GM21825 (cell line): ENCODE results near the gene MFAP2.
"Not testable (repeated sequence)": the region's sequence is repeated elsewhere in the genome, so short reads cannot be mapped to it uniquely, and the experiment has no call there.

ENCODE experiments used
- ATAC-seq: cut with Tn5 transposase; IDR thresholded peaks from one replicate; pipeline ENCODE4 v1.9.1; 2021; ENCODE audit warnings: mild to moderate bottlenecking, moderate library complexity; ENCODE audit not compliant: unreplicated experiment

Gene MFAP2

GRCh38 chr1:16965486-16966067, 14.8 kb downstream of the MFAP2 start:
- ATAC-seq, result no peak

GRCh38 chr1:16964169-16964568, 16.3 kb downstream of the MFAP2 start:
- ATAC-seq, result not testable (repeated sequence)

GRCh38 chr1:16961297-16962133, 18.9 kb downstream of the MFAP2 start:
- no peak for ATAC-seq

- peak; percentile 68 for ATAC-seq
These were observed 19.7 kb downstream of the MFAP2 start for GRCh38 chr1:16960560-16961296.

- ATAC-seq, result no peak
These were observed 21.9 kb downstream of the MFAP2 start for GRCh38 chr1:16958475-16958874.

GRCh38 chr1:16957731-16958130, 22.7 kb downstream of the MFAP2 start:
- no peak for ATAC-seq

GRCh38 chr1:16956775-16957174, 23.6 kb downstream of the MFAP2 start:
- no peak for ATAC-seq

GRCh38 chr1:16955186-16955585, 25.2 kb downstream of the MFAP2 start:
- no peak for ATAC-seq

- no peak for ATAC-seq
These were observed 25.8 kb downstream of the MFAP2 start for GRCh38 chr1:16954579-16954978.

GRCh38 chr1:16952376-16952775, 28.0 kb downstream of the MFAP2 start:
- not testable (repeated sequence) for ATAC-seq

- ATAC-seq, result not testable (repeated sequence)
These were observed 31.4 kb downstream of the MFAP2 start for GRCh38 chr1:16949026-16949425.

- ATAC-seq, result not testable (repeated sequence)
These were observed 32.0 kb downstream of the MFAP2 start for GRCh38 chr1:16948282-16948891.

GRCh38 chr1:16946646-16947045, 33.8 kb downstream of the MFAP2 start:
- no peak for ATAC-seq

- not testable (repeated sequence) for ATAC-seq
These were observed 34.2 kb downstream of the MFAP2 start for GRCh38 chr1:16946185-16946584.

GRCh38 chr1:16945512-16945911, 34.9 kb downstream of the MFAP2 start:
- not testable (repeated sequence) for ATAC-seq

- no peak for ATAC-seq
These were observed 36.4 kb downstream of the MFAP2 start for GRCh38 chr1:16944038-16944437.

- ATAC-seq, result not testable (repeated sequence)
These were observed 40.8 kb downstream of the MFAP2 start for GRCh38 chr1:16939386-16940180.

- ATAC-seq, result no peak
These were observed 41.8 kb downstream of the MFAP2 start for GRCh38 chr1:16938351-16939321.

GRCh38 chr1:16936580-16936979, 43.8 kb downstream of the MFAP2 start:
- not testable (repeated sequence) for ATAC-seq
